GM23338 (cell line): ENCODE measurements around the gene FASLG. TPM values are rescaled to one million over a fixed set of nuclear protein-coding genes. Genes with fewer than 3 reads are reported as not detected.

Experiments
- ATAC-seq: fragments of 200-7000 bp; cut with Tn5 transposase; 3 replicates; pipeline ENCODE4 v1.9.1; 2020
- DNase-seq: peaks from one replicate; pipeline ENCODE4 v3.0.0-alpha.2; 2015; ENCODE audit warnings: low spot score
- H2AFZ ChIP-seq: fragments of 200-600 bp; sonication (generic); 2 replicates; pipeline ENCODE4 v1.8.0; 2016; ENCODE audit warnings: antibody characterized with exemption, mild to moderate bottlenecking, moderate library complexity
- H3F3A ChIP-seq: fragments of 200-600 bp; sonication (generic); replicated peaks from 2 replicates; pipeline ENCODE4 v1.8.0; 2017; ENCODE audit warnings: antibody characterized with exemption, mixed run types, low read depth
- H3K27ac ChIP-seq: fragments of 200-600 bp; sonication (generic); 2 replicates; pipeline ENCODE4 v1.6.1; 2016; ENCODE audit warnings: low read depth
- H3K27me3 ChIP-seq: fragments of 200-600 bp; sonication (generic); 2 replicates; pipeline ENCODE4 v1.8.0; 2016; ENCODE audit warnings: mild to moderate bottlenecking, mixed run types, moderate library complexity; ENCODE audit not compliant: insufficient read depth
- H3K36me3 ChIP-seq: fragments of 200-600 bp; sonication (generic); 2 replicates; pipeline ENCODE4 v1.8.0; 2016; ENCODE audit warnings: mild to moderate bottlenecking; ENCODE audit not compliant: insufficient read depth
- H3K4me1 ChIP-seq: fragments of 200-600 bp; sonication (generic); 2 replicates; pipeline ENCODE4 v1.8.0; 2016; ENCODE audit warnings: mild to moderate bottlenecking, moderate library complexity; ENCODE audit not compliant: insufficient read depth
- H3K4me2 ChIP-seq: fragments of 200-600 bp; sonication (generic); 2 replicates; pipeline ENCODE4 v1.7.1; 2017; ENCODE audit warnings: mixed run types
- H3K4me3 ChIP-seq: fragments of 200-600 bp; sonication (generic); 2 replicates; pipeline ENCODE4 v1.6.1; 2016; ENCODE audit warnings: mixed run types
- H3K79me2 ChIP-seq: fragments of 200-600 bp; sonication (generic); replicated peaks from 2 replicates; pipeline ENCODE4 v1.8.0; 2017; ENCODE audit warnings: mild to moderate bottlenecking; ENCODE audit not compliant: insufficient read depth
- H3K9me2 ChIP-seq: fragments of 200-600 bp; sonication (generic); 2 replicates; pipeline ENCODE4 v1.8.0; 2017; ENCODE audit not compliant: insufficient read depth
- H4K20me1 ChIP-seq: fragments of 200-600 bp; sonication (generic); replicated peaks from 2 replicates; pipeline ENCODE4 v1.8.0; 2017; ENCODE audit warnings: mild to moderate bottlenecking; ENCODE audit not compliant: insufficient read depth
- H3K27ac Mint-ChIP-seq: 2 replicates; pipeline ENCODE4 v1.8.0; 2020; ENCODE audit warnings: inconsistent platforms, mild to moderate bottlenecking, moderate library complexity, mixed read lengths
- H3K27me3 Mint-ChIP-seq: 3 replicates; pipeline ENCODE4 v1.8.0; 2022; ENCODE audit warnings: low read depth, mild to moderate bottlenecking, moderate library complexity, mixed read lengths, inconsistent platforms; ENCODE audit not compliant: insufficient read depth, poor library complexity
- H3K36me3 Mint-ChIP-seq: 3 replicates; pipeline ENCODE4 v1.8.0; 2021; ENCODE audit warnings: low read depth, mild to moderate bottlenecking, inconsistent platforms, moderate library complexity, mixed read lengths
- H3K4me1 Mint-ChIP-seq: 3 replicates; pipeline ENCODE4 v1.8.0; 2020; ENCODE audit warnings: mild to moderate bottlenecking, inconsistent platforms, mixed read lengths
- H3K4me3 Mint-ChIP-seq: 3 replicates; pipeline ENCODE4 v1.8.0; 2021; ENCODE audit warnings: moderate library complexity, mild to moderate bottlenecking, inconsistent platforms, mixed read lengths
- H3K9me3 Mint-ChIP-seq: 3 replicates; pipeline ENCODE4 v1.8.0; 2020; ENCODE audit warnings: moderate library complexity, mild to moderate bottlenecking, inconsistent platforms, mixed read lengths
- CREB1 ChIP-seq: fragments of 250-450 bp; sonication (Bioruptor Pico); IDR thresholded peaks from 2 replicates; pipeline ENCODE4 v1.5.0; 2020; ENCODE audit warnings: low read depth, mild to moderate bottlenecking, moderate library complexity
- EZH2 ChIP-seq: fragments of 200-600 bp; sonication (generic); IDR thresholded peaks from one replicate; pipeline ENCODE4 v1.8.0; 2017; ENCODE audit warnings: antibody characterized with exemption, mild to moderate bottlenecking, low read depth; ENCODE audit not compliant: unreplicated experiment
- EZH2phosphoT487 ChIP-seq: fragments of 200-600 bp; sonication (generic); IDR thresholded peaks from one replicate; pipeline ENCODE4 v1.8.1; 2018; ENCODE audit warnings: antibody characterized with exemption; ENCODE audit not compliant: unreplicated experiment
- JUNB ChIP-seq: IDR thresholded peaks from one replicate; pipeline ENCODE4 v1.6.1; 2016; ENCODE audit warnings: antibody characterized with exemption; ENCODE audit not compliant: unreplicated experiment
- NANOG ChIP-seq: IDR thresholded peaks from 2 replicates; pipeline ENCODE4 v1.6.1; 2016; ENCODE audit warnings: antibody characterized with exemption, borderline replicate concordance
- POLR2AphosphoS5 ChIP-seq: IDR thresholded peaks from 2 replicates; pipeline ENCODE4 v1.6.1; 2016; ENCODE audit warnings: antibody characterized with exemption, low read depth
- STAT1 ChIP-seq: IDR thresholded peaks from one replicate; pipeline ENCODE4 v1.6.1; 2016; ENCODE audit warnings: antibody characterized with exemption; ENCODE audit not compliant: unreplicated experiment
- ZNF331 ChIP-seq: fragments of 250-450 bp; sonication (Bioruptor Pico); IDR thresholded peaks from 2 replicates; pipeline ENCODE4 v1.5.0; 2020; ENCODE audit warnings: low read depth, mild to moderate bottlenecking, moderate library complexity
- polyA plus RNA-seq: library from polyadenylated mRNA; unstranded; fragments of >200 nt; fragmentation: Nextera tagmentation; extraction: Ambion mirVana; gene quantifications from 2 replicates; pipeline ENCODE4 v1.2.1, GENCODE V29; 2016
- total RNA-seq: library from RNA; depleted of rRNA; stranded (reverse); fragments of >200 nt; shearing (Covaris generic); gene quantifications from 2 replicates; pipeline ENCODE4 v1.2.3, GENCODE V29; 2014
- TF ChIP-seq, protein P1 (sequence below), 2 experiments: fragments of 200-600 bp in 1 of 2; sonication (generic) in 1 of 2; conservative IDR thresholded peaks; 2 replicates each; pipeline versions ENCODE4 v1.5.1 to v1.6.1; 2016 to 2017; ENCODE audit warnings: antibody characterized with exemption in 2 of 2, low read depth in 2 of 2, mild to moderate bottlenecking in 2 of 2, moderate library complexity in 1 of 2
- TF ChIP-seq, protein P2 (sequence below): IDR thresholded peaks from 2 replicates; pipeline ENCODE4 v1.6.1; 2016; ENCODE audit warnings: antibody characterized with exemption
- TF ChIP-seq, protein P3 (sequence below): fragments of 250-450 bp; sonication (Bioruptor Pico); IDR thresholded peaks from 2 replicates; pipeline ENCODE4 v1.5.0; 2020; ENCODE audit warnings: mild to moderate bottlenecking, moderate library complexity

FASLG gene
- total and polyA plus RNA-seq, 2 experiments from 2014 or later = not detected

DNA sequence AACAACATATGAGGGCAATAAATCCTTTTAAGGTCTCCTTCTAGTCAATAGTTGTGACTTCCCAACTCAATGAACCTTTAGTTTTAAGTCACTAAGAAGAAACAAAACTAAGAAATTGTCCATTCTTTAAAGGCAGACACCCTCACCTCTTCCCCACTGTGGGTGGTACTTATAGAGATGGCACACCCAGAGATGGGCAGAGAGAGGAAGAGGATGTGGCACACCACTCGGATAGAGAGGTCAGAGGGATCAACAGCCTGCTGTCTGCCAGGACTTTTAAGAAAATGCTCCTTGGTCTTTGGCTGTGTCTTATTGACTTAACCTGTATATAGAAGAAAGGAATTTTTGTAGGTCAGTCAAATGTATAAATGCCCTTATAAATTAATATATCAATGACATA is 45.1 kb downstream of the FASLG start:
- TF ChIP-seq EZH2phosphoT487 (no peak), POLR2AphosphoS5 (no peak), ZNF331 (CRISPR knock-in tag) (no peak), STAT1 (no peak), CREB1 (CRISPR knock-in tag) (no peak), JUNB (no peak), NANOG (no peak), EZH2 (no peak)
- TF ChIP-seq, protein P1, sequence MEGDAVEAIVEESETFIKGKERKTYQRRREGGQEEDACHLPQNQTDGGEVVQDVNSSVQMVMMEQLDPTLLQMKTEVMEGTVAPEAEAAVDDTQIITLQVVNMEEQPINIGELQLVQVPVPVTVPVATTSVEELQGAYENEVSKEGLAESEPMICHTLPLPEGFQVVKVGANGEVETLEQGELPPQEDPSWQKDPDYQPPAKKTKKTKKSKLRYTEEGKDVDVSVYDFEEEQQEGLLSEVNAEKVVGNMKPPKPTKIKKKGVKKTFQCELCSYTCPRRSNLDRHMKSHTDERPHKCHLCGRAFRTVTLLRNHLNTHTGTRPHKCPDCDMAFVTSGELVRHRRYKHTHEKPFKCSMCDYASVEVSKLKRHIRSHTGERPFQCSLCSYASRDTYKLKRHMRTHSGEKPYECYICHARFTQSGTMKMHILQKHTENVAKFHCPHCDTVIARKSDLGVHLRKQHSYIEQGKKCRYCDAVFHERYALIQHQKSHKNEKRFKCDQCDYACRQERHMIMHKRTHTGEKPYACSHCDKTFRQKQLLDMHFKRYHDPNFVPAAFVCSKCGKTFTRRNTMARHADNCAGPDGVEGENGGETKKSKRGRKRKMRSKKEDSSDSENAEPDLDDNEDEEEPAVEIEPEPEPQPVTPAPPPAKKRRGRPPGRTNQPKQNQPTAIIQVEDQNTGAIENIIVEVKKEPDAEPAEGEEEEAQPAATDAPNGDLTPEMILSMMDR (conservative IDR thresholded peaks at IDR 0.05; ENCODE audit: low read depth in 2 of 2) = no peak
- TF ChIP-seq, protein P2, sequence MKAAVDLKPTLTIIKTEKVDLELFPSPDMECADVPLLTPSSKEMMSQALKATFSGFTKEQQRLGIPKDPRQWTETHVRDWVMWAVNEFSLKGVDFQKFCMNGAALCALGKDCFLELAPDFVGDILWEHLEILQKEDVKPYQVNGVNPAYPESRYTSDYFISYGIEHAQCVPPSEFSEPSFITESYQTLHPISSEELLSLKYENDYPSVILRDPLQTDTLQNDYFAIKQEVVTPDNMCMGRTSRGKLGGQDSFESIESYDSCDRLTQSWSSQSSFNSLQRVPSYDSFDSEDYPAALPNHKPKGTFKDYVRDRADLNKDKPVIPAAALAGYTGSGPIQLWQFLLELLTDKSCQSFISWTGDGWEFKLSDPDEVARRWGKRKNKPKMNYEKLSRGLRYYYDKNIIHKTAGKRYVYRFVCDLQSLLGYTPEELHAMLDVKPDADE = no peak
- TF ChIP-seq, protein P3, sequence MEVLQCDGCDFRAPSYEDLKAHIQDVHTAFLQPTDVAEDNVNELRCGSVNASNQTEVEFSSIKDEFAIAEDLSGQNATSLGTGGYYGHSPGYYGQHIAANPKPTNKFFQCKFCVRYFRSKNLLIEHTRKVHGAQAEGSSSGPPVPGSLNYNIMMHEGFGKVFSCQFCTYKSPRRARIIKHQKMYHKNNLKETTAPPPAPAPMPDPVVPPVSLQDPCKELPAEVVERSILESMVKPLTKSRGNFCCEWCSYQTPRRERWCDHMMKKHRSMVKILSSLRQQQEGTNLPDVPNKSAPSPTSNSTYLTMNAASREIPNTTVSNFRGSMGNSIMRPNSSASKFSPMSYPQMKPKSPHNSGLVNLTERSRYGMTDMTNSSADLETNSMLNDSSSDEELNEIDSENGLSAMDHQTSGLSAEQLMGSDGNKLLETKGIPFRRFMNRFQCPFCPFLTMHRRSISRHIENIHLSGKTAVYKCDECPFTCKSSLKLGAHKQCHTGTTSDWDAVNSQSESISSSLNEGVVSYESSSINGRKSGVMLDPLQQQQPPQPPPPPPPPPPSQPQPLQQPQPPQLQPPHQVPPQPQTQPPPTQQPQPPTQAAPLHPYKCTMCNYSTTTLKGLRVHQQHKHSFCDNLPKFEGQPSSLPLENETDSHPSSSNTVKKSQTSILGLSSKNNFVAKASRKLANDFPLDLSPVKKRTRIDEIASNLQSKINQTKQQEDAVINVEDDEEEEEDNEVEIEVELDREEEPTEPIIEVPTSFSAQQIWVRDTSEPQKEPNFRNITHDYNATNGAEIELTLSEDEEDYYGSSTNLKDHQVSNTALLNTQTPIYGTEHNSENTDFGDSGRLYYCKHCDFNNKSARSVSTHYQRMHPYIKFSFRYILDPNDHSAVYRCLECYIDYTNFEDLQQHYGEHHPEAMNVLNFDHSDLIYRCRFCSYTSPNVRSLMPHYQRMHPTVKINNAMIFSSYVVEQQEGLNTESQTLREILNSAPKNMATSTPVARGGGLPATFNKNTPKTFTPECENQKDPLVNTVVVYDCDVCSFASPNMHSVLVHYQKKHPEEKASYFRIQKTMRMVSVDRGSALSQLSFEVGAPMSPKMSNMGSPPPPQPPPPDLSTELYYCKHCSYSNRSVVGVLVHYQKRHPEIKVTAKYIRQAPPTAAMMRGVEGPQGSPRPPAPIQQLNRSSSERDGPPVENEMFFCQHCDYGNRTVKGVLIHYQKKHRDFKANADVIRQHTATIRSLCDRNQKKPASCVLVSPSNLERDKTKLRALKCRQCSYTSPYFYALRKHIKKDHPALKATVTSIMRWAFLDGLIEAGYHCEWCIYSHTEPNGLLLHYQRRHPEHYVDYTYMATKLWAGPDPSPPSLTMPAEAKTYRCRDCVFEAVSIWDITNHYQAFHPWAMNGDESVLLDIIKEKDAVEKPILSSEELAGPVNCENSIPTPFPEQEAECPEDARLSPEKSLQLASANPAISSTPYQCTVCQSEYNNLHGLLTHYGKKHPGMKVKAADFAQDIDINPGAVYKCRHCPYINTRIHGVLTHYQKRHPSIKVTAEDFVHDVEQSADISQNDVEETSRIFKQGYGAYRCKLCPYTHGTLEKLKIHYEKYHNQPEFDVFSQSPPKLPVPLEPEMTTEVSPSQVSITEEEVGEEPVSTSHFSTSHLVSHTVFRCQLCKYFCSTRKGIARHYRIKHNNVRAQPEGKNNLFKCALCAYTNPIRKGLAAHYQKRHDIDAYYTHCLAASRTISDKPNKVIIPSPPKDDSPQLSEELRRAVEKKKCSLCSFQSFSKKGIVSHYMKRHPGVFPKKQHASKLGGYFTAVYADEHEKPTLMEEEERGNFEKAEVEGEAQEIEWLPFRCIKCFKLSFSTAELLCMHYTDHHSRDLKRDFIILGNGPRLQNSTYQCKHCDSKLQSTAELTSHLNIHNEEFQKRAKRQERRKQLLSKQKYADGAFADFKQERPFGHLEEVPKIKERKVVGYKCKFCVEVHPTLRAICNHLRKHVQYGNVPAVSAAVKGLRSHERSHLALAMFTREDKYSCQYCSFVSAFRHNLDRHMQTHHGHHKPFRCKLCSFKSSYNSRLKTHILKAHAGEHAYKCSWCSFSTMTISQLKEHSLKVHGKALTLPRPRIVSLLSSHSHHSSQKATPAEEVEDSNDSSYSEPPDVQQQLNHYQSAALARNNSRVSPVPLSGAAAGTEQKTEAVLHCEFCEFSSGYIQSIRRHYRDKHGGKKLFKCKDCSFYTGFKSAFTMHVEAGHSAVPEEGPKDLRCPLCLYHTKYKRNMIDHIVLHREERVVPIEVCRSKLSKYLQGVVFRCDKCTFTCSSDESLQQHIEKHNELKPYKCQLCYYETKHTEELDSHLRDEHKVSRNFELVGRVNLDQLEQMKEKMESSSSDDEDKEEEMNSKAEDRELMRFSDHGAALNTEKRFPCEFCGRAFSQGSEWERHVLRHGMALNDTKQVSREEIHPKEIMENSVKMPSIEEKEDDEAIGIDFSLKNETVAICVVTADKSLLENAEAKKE (CRISPR knock-in tag) = no peak
- Histone ChIP-seq H4K20me1 (no peaks in the 10 kb centered on the region), H3F3A (no peaks in the 10 kb centered on the region), H3K27me3 (no peaks in the 10 kb centered on the region), H3K9me2 (peaks cover 27% of the 10 kb centered on the region), H3K79me2 (no peaks in the 10 kb centered on the region), H3K4me3 (no peak overlapping the region), H3K4me2 (0 out of 2 replicates have a peak overlapping the region, but pooled peaks have one; percentile 31), H3K27ac (peak overlapping the region; percentile 57; the same call in 1 of the 2 replicates), H3K36me3 (no peaks in the 10 kb centered on the region), H3K4me1 (peaks cover 11% of the 10 kb centered on the region; the same call in 1 of the 2 replicates), H2AFZ (no peak overlapping the region)
- no peaks in the 10 kb centered on the region for H3K9me3 Mint-ChIP-seq
- H3K36me3 Mint-ChIP-seq = peaks cover 2% of the 10 kb centered on the region; the same call in 1 of the 3 replicates
- no peak overlapping the region for H3K27ac Mint-ChIP-seq
- H3K4me3 Mint-ChIP-seq = no peak overlapping the region
- H3K4me1 Mint-ChIP-seq = peaks cover 13% of the 10 kb centered on the region
- H3K27me3 Mint-ChIP-seq = no peaks in the 10 kb centered on the region
- ATAC-seq (no peak), DNase-seq (no peak)
